ENCODE data around the gene BCR.

Gene BCR

DNA sequence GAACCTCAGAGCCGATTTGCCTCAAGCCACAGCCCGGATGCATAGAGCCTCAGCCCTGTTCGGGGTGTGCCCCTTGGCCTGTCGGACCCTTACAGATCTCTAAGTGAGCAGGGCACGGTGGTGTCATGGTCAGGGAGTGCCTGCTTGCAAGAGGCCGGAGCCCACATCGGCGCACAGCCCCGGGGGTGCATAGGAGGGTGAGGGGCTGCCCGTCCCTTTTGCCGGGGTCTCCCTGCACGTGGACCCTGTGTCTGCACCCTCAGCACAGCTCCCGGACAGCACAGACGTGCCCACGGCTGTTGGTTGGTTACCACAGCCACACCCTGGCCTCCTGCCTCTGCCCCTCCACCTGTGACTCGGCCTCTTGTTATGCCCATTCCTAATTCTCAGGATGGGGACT lies 28.5 kb upstream of the BCR start:
- no peak for DNase-seq (ENCODE audit: low read depth in 2 of 2)

GRCh38 chr22:23152238-23153114 lies 27.8 kb upstream of the BCR start:
- DNase-seq (ENCODE audit: low read depth in 2 of 2): no peak

GRCh38 chr22:23153994-23154393 lies 26.3 kb upstream of the BCR start:
- no peak for DNase-seq (ENCODE audit: low read depth in 2 of 2)

DNA sequence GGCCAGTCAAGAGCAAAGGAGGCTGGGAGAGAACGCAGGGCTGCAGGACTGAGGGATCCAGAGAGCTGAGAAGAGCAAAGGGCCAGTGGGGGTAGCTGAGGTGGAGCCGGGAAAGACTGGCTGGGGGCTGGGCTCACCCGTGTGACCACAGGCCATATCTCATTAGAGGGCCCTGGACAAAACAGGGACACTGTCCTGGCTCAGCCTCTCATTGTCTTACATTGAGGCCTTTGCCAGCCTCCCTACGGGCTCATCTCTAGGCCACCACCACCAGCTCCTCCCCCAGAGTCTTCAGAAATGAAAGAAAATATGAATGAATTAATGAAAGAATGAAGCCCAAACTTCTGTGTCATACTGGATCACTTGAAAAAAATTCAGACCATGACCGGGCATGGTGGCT lies 25.8 kb upstream of the BCR start:
- DNase-seq (ENCODE audit: low read depth in 2 of 2): no peak

DNA sequence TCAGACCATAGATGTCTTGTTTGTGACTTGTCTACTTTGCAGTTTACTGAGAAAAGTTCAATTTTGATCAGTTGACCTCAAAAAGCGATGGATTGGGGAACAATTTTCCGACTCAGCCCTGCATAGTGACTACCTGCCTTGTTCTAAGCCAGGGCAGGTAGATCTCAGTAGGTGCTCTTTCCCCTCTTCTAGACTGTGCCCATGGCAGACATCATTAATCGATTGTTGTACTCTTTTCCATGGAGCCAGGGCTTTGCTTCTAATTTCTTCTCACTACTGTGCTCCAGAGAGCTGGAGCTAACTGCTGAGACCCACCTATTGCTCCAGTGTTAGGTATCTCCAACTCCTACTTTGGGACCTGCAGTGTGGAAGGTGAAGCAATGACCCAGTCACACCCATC lies 25.2 kb upstream of the BCR start:
- DNase-seq (ENCODE audit: low read depth in 2 of 2): no peak

DNA sequence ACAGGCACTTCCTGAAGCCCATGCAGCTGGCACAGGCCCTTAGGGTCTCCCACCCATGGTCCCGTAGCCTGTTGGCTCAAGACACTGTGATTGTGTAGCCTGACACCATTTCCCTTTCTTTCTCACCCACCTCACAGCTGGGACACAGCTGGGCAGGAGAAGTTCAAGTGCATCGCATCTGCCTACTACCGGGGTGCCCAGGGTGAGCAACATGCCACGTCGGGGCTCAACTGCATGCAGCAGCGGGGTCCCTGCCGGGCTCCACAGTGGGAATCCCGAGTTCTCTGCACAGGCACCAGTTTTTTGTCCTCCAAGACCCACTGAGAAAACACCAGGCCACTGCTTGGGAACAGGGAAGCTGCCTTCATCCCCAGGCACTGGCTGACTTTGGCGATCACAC lies 24.5 kb upstream of the BCR start:
- DNase-seq (ENCODE audit: low read depth in 2 of 2): no peak

DNA sequence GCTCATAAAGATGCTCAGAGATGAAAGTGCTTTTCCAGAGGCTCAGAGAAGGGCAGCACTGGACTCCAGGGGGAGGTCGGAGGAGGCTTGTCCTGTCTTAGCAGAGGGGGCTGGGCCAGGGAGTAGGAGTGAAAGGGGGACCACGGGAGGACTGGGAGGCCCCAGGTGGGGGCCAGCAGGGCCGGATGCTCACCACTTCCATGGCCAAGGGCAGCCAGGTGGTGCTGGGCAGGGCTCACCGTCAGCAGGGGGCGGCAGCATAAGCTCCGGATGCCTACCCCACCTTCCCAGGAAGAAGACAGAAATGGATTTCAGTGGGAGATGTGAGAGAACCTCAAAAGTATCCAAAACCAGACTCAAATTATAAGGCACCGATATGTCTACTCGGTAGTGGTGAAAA lies 24.0 kb upstream of the BCR start:
- DNase-seq (ENCODE audit: low read depth in 2 of 2): no peak

DNA sequence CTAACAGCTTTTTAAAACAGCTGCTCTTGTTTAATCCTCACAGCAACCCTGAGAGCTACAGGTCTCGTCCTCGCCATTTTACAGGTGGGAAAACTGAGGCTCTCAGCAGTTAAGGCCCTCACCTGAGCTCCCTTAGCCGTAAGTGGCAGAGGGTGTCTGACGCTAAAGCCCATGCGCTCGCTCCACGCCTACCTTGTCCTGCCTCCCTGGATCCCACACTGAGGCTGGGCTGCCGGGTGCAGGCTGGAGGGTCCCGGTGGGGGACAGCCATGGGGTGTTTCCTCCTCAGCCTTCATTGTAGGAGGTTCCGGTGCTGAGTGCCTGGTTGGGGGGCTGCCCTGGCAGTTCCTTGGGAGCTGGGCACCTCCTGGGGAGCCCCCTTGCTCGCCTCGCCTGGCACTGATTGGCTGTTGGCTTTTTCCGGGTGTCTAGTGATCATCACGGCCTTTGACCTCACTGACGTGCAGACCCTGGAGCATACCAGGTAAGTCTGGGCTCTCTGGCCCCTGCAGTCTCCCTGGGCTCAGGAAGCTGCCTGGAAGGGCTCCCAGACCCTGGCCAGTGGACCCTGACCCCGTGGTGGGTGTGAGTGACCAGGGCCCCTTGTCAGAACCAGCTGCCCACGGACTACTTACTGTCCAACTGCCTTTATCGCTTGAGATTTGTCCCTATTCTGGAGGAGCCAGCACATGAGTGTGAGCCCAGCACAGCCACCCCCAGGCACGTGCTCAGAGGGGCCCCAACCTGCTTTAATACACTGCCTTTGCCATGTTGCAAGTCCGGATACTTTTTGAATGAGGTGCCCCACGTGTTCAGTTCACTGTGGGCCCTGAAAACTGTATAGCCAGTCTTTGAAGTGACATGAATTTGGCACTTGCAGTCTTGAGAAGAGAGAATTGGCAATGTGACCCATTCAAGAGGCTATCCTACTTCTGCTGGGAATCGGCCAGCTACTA lies 22.5 kb upstream of the BCR start:
- no peak for DNase-seq (ENCODE audit: low read depth in 2 of 2)

- DNase-seq (ENCODE audit: low read depth in 2 of 2): no peak
Observed at GRCh38 chr22:23158516-23159290, 21.6 kb upstream of the BCR start.

DNA sequence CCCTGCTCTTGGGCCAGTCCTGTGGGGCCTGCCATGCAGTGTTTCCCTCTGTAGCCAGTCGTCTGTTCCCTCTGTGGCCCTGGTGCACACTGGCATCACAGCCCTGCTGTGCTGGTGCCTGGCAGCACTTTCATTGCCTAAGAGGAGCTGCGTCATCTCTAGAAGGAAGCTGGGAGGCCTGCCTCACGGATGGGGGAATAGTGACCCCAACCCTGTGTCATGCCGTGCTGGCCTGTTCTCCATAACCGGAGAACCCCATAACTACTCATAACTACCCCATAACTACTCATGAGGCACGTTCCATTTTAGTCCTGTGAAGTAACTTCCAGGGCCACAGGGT lies 21.0 kb upstream of the BCR start:
- DNase-seq (ENCODE audit: low read depth in 2 of 2): no peak

- no peak for DNase-seq (ENCODE audit: low read depth in 2 of 2)
Observed at GRCh38 chr22:23161029-23161428, 19.3 kb upstream of the BCR start.

DNA sequence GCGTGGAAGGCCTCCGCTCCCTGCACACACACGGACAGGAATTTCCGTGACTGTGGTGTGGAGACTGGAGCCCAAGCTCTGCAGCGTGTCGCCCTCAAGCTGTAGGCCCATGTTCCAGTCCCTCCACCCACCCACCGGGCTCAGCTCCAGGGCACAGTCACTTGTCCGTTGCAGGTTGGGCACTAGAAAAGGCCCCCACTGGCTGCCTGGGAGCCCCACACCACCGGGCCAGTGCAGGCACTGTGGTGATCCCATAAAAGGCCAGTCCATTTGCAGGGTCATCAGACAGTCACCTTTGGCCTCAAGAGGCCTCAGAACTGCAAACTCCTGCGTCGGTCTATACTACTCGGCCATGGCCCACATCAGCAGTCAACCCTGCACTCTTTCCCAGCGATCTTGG lies 18.7 kb upstream of the BCR start:
- DNase-seq (ENCODE audit: low read depth in 2 of 2): no peak

- DNase-seq (ENCODE audit: low read depth in 2 of 2): no peak
Observed at GRCh38 chr22:23163665-23164064, 16.6 kb upstream of the BCR start.

GRCh38 chr22:23164091-23164490 lies 16.2 kb upstream of the BCR start:
- DNase-seq (ENCODE audit: low read depth in 2 of 2): no peak

GRCh38 chr22:23166042-23166831 lies 14.1 kb upstream of the BCR start:
- no peak for DNase-seq (ENCODE audit: low read depth in 2 of 2)

DNA sequence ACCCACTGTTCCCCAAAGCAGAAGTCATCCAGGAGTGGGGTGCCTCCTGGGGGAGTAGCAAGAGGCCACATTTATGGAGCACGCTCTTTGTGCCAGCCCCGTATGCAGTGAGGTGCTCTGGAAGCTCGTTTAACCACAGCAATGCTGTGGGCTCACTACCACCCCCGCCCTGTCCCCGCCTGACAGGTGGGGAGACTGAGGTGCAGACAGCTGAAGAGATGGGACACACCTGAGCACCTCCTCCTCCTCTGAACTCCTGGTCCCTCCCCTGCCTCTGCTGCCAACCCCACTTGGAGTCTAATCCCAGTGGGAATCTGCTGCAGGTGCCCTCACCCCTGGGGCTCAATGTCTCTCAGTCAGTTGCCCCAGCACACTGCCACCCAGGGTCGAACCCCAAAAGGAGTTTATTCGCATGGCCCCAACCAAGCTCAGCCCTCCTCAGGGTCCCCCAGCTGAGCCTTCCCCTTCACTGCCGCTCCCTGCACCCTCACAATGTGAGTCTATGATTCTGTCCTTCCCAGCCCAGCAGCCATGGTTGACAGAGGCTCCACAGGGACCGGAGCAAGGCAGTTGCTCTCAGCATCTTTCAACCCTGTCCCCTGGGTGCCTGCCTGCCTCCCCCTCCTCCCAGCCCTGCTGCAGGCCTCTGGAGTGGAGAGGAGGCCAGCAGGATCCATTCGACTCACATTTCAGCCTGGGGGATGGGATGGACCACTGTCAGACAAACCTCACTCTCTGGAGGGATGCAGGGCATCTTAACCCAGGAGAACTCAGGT lies 13.3 kb upstream of the BCR start:
- DNase-seq (ENCODE audit: low read depth in 2 of 2): no peak

GRCh38 chr22:23168391-23169042 lies 11.8 kb upstream of the BCR start:
- DNase-seq (ENCODE audit: low read depth in 2 of 2): no peak

GRCh38 chr22:23169043-23169406 lies 11.3 kb upstream of the BCR start:
- DNase-seq (ENCODE audit: low read depth in 2 of 2): no peak

- DNase-seq (ENCODE audit: low read depth in 2 of 2): no peak
Observed at GRCh38 chr22:23175817-23176644, 4.3 kb upstream of the BCR start.
